ENCODE results near the gene HNRNPDL.
"Not testable (repeated sequence)": the region's sequence is repeated elsewhere in the genome, so short reads cannot be mapped to it uniquely, and the experiment has no call there.

HNRNPDL gene

DNA sequence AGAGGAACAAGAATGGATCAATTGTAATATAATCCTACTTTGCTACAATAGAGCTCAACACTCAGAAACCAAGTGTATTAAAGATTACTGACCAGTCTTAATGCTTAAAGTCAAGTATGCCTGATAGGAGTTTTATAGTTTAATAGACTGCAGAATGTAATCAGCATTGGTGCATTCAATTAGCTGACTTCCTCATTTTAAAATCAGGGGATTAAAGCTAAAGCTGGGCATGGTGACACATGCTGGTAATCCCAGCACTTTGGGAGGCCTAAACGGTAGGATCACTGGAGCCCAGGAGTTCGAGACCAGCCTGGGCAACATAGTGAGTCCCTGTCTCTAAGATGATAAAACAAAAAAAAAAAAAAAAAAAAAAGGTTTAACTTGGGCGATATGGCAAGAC is 10.8 kb downstream of the HNRNPDL start:
- Histone ChIP-seq H3K14ac (ENCODE audit: low read length) (no peak overlapping the region), H3K18ac (ENCODE audit: low read length) (no peak overlapping the region), H3K23ac (ENCODE audit: low read length) (no peak overlapping the region), H3K27me3 (ENCODE audit: insufficient read depth, low read length) (no peaks in the 10 kb centered on the region), H3K9ac (ENCODE audit: low read length) (no peak overlapping the region), H3K4ac (ENCODE audit: low read depth, low read length) (no peak overlapping the region), H3K79me2 (ENCODE audit: control insufficient read depth, insufficient read depth, low read length, poor library complexity) (no peaks in the 10 kb centered on the region), H3K4me3 (ENCODE audit: low read depth, low read length) (no peak overlapping the region), H3K4me1 (ENCODE audit: control insufficient read depth in 1 of 2, insufficient read depth in 2 of 2, low read length in 2 of 2) (no peaks in the 10 kb centered on the region), H4K91ac (ENCODE audit: low read depth, low read length) (no peak overlapping the region), H3K27ac (ENCODE audit: low read depth, low read length) (no peak overlapping the region), H3K36me3 (ENCODE audit: control insufficient read depth in 1 of 2, insufficient read depth in 2 of 2, low read length in 2 of 2) (peaks cover 0 to 4% of the 10 kb centered on the region in 2 experiments), H3K4me2 (ENCODE audit: low read length) (no peak overlapping the region), H4K12ac (ENCODE audit: low read depth, low read length) (no peak overlapping the region), H2BK120ac (ENCODE audit: insufficient read depth, low read length, poor library complexity) (no peak overlapping the region), H2AK5ac (ENCODE audit: low read length) (no peak overlapping the region), H2BK12ac (ENCODE audit: low read length) (no peak overlapping the region), H4K8ac (ENCODE audit: low read depth, low read length) (no peak overlapping the region), H2AFZ (ENCODE audit: insufficient read depth, low read length, poor library complexity) (no peak overlapping the region), H3K79me1 (ENCODE audit: low read length) (no peaks in the 10 kb centered on the region), H2BK5ac (ENCODE audit: low read depth, low read length, poor library complexity) (no peak overlapping the region), H3K9me3 (ENCODE audit: insufficient read depth, low read depth, low read length) (peaks cover 3% of the 10 kb centered on the region)
- WGBS (ENCODE audit: extremely low coverage, insufficient coverage, insufficient read length): no CpG with 5 or more reads among the region's 3 CpGs
- DNase-seq: no peak

DNA sequence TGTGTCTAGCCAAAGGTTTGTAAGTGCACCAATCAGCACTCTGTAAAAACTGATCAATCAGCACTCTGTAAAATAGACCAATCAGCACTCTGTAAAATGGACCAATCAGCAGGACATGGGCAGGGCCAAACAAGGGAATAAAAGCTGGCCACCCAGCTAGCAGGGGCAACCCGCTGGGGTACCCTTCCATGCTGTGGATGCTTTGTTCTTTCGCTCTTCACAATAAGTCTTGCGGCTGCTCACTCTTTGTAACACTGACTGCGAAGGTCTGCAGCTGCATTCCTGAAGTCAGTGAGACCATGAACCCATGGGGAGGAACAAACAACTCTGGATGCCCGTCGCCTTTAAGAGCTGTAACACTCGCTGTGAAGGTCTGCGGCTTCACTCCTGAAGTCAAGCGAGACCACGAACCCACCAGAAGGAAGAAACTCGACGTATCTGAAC is 14.3 kb downstream of the HNRNPDL start:
- no peak overlapping the region for H4K91ac ChIP-seq (ENCODE audit: low read depth, low read length)

DNA sequence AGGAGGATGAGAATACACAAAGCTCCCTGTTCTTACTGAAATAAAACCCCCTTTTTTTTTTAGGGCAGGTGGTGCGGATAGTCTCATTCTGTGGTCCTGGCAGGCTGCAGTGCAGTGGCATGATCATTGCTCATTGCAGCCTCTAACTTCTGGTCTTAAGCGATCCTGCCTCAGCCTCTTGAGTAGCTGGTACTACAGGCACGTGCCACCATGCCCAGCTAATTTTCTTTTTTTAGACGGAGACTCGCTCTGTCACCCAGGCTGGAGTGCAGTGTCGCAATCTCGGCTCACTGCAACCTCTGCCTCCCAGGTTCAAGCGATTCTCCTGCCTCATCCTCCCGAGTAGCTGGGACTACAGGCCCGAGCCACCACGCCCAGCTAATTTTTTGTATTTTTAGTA is 15.2 kb downstream of the HNRNPDL start:
- H2AK5ac ChIP-seq (ENCODE audit: low read length): not testable (repeated sequence)

More for the DNA sequence above, 14.3 kb downstream of the HNRNPDL start:
- Histone ChIP-seq H3K79me1 (ENCODE audit: low read length) (no peaks in the 10 kb centered on the region), H2AFZ (ENCODE audit: insufficient read depth, low read length, poor library complexity) (no peak overlapping the region), H3K18ac (ENCODE audit: low read length) (no peak overlapping the region), H2BK120ac (ENCODE audit: insufficient read depth, low read length, poor library complexity) (no peak overlapping the region), H3K9ac (ENCODE audit: low read length) (no peak overlapping the region), H2BK12ac (ENCODE audit: low read length) (no peak overlapping the region), H3K36me3 (ENCODE audit: control insufficient read depth in 1 of 2, insufficient read depth in 2 of 2, low read length in 2 of 2) (no peaks in the 10 kb centered on the region), H3K23ac (ENCODE audit: low read length) (no peak overlapping the region), H3K14ac (ENCODE audit: low read length) (no peak overlapping the region), H3K9me3 (ENCODE audit: insufficient read depth, low read depth, low read length) (no peaks in the 10 kb centered on the region), H3K4ac (ENCODE audit: low read depth, low read length) (no peak overlapping the region), H2AK5ac (ENCODE audit: low read length) (no peak overlapping the region), H3K27ac (ENCODE audit: low read depth, low read length) (no peak overlapping the region), H4K12ac (ENCODE audit: low read depth, low read length) (no peak overlapping the region), H3K4me3 (ENCODE audit: low read depth, low read length) (no peak overlapping the region), H4K8ac (ENCODE audit: low read depth, low read length) (no peak overlapping the region), H3K27me3 (ENCODE audit: insufficient read depth, low read length) (no peaks in the 10 kb centered on the region), H3K4me1 (ENCODE audit: control insufficient read depth in 1 of 2, insufficient read depth in 2 of 2, low read length in 2 of 2) (no peaks in the 10 kb centered on the region), H2BK5ac (ENCODE audit: low read depth, low read length, poor library complexity) (no peak overlapping the region), H3K4me2 (ENCODE audit: low read length) (no peak overlapping the region), H3K79me2 (ENCODE audit: control insufficient read depth, insufficient read depth, low read length, poor library complexity) (no peaks in the 10 kb centered on the region)
- WGBS (ENCODE audit: extremely low coverage, insufficient coverage, insufficient read length): no CpG with 5 or more reads among the region's 12 CpGs
- no peak for DNase-seq

DNA sequence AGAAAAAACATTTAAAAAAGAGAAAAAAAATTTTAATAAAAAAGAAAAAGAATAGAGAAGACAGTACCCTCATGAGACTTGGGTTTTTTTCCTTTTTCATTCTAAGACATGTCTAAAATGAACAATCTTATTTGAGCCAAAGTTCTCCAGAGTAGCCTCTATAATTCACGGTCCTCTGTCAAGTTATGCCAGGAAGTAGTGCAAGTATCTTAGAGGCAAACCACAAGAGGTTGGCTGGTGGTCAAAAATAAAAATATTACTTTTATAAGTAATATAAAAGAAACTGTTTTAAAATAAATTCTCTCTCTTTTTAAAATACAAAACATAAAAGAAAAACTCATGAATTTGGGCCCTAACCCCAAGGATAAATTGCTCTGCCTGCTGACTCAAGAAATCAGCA is 26.5 kb downstream of the HNRNPDL start:
- WGBS (ENCODE audit: extremely low coverage, insufficient coverage, insufficient read length): no CpG with 5 or more reads among the region's 1 CpG
- H2BK120ac ChIP-seq (ENCODE audit: insufficient read depth, low read length, poor library complexity): no peak overlapping the region
- no peaks in the 10 kb centered on the region for H3K4me1 ChIP-seq (ENCODE audit: control insufficient read depth in 1 of 2, insufficient read depth in 2 of 2, low read length in 2 of 2)
- H3K4me3 ChIP-seq (ENCODE audit: low read depth, low read length): no peak overlapping the region
- no peak overlapping the region for H3K27ac ChIP-seq (ENCODE audit: low read depth, low read length)
- H2AK5ac ChIP-seq (ENCODE audit: low read length): no peak overlapping the region
- no peak overlapping the region for H4K12ac ChIP-seq (ENCODE audit: low read depth, low read length)
- H2BK5ac ChIP-seq (ENCODE audit: low read depth, low read length, poor library complexity): no peak overlapping the region
- H3K23ac ChIP-seq (ENCODE audit: low read length): no peak overlapping the region
- H4K8ac ChIP-seq (ENCODE audit: low read depth, low read length): no peak overlapping the region
- no peak overlapping the region for H4K91ac ChIP-seq (ENCODE audit: low read depth, low read length)
- no peaks in the 10 kb centered on the region for H3K27me3 ChIP-seq (ENCODE audit: insufficient read depth, low read length)
- no peaks in the 10 kb centered on the region for H3K36me3 ChIP-seq (ENCODE audit: control insufficient read depth in 1 of 2, insufficient read depth in 2 of 2, low read length in 2 of 2)
- no peak overlapping the region for H2BK12ac ChIP-seq (ENCODE audit: low read length)
- H3K79me1 ChIP-seq (ENCODE audit: low read length): no peaks in the 10 kb centered on the region
- no peaks in the 10 kb centered on the region for H3K79me2 ChIP-seq (ENCODE audit: control insufficient read depth, insufficient read depth, low read length, poor library complexity)
- H2AFZ ChIP-seq (ENCODE audit: insufficient read depth, low read length, poor library complexity): no peak overlapping the region
- H3K18ac ChIP-seq (ENCODE audit: low read length): no peak overlapping the region
- H3K4me2 ChIP-seq (ENCODE audit: low read length): no peak overlapping the region
- DNase-seq: no peak
- H3K9ac ChIP-seq (ENCODE audit: low read length): no peak overlapping the region
- H3K14ac ChIP-seq (ENCODE audit: low read length): no peak overlapping the region
- H3K9me3 ChIP-seq (ENCODE audit: insufficient read depth, low read depth, low read length): no peaks in the 10 kb centered on the region
- no peak overlapping the region for H3K4ac ChIP-seq (ENCODE audit: low read depth, low read length)

More for the DNA sequence above, 15.2 kb downstream of the HNRNPDL start:
- not testable (repeated sequence) for H3K27me3 ChIP-seq (ENCODE audit: insufficient read depth, low read length); H3K4me3 ChIP-seq (ENCODE audit: low read depth, low read length); H2BK120ac ChIP-seq (ENCODE audit: insufficient read depth, low read length, poor library complexity); H3K79me1 ChIP-seq (ENCODE audit: low read length); H3K4ac ChIP-seq (ENCODE audit: low read depth, low read length); H3K14ac ChIP-seq (ENCODE audit: low read length); H3K18ac ChIP-seq (ENCODE audit: low read length); DNase-seq; H3K9me3 ChIP-seq (ENCODE audit: insufficient read depth, low read depth, low read length); H2BK12ac ChIP-seq (ENCODE audit: low read length); H4K8ac ChIP-seq (ENCODE audit: low read depth, low read length); H2AFZ ChIP-seq (ENCODE audit: insufficient read depth, low read length, poor library complexity); H3K4me1 ChIP-seq (ENCODE audit: control insufficient read depth in 1 of 2, insufficient read depth in 2 of 2, low read length in 2 of 2); H3K36me3 ChIP-seq (ENCODE audit: control insufficient read depth in 1 of 2, insufficient read depth in 2 of 2, low read length in 2 of 2); H2BK5ac ChIP-seq (ENCODE audit: low read depth, low read length, poor library complexity); H4K12ac ChIP-seq (ENCODE audit: low read depth, low read length); H3K9ac ChIP-seq (ENCODE audit: low read length); H3K23ac ChIP-seq (ENCODE audit: low read length); H3K79me2 ChIP-seq (ENCODE audit: control insufficient read depth, insufficient read depth, low read length, poor library complexity); H3K4me2 ChIP-seq (ENCODE audit: low read length); H3K27ac ChIP-seq (ENCODE audit: low read depth, low read length); H4K91ac ChIP-seq (ENCODE audit: low read depth, low read length)
- no CpG with 5 or more reads among the region's 11 CpGs for WGBS (ENCODE audit: extremely low coverage, insufficient coverage, insufficient read length)

All from trophoblast cell (in vitro differentiated cells and primary cell).